GM18520 (cell line): ENCODE results near the gene RTN4RL1.

ENCODE experiments used
- ATAC-seq: cut with Tn5 transposase; IDR thresholded peaks from one replicate; pipeline ENCODE4 v1.9.1; 2021; ENCODE audit not compliant: unreplicated experiment

Gene RTN4RL1

DNA sequence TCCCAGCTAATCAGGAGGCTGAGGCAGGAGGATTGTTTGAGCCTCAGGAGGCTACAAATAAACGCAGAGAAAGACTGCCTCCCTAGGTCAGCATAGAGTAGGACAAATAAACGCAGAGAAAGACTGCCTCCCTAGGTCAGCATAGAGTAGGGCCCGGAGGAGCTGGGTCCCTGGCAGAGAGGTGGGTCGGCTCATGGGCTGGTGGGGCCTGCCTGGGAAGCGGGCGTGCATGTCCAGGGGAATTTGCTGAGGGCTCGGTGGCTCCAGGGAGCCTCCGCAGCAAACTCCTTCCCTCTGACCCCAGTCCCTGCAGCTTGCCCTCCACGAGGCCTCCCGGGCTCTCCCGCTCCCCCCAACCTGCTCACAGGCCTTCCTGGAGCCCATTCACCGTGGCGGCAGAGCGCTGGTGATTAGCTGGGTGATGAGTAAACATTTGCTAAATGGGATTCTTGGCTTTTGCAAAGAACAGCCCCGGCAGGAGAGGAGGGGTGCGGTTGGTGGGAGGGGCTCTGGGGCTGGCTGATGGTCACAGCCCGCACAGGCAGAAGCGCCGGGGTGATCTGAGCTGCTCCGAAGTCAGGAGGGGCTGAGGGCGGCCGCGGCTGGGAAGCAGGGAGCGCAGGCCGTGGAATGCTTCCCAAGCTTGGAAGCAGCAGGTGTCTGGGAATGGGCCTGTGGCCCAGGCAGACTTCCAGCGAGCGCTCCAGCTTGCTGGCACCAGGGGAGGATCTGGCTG is 93.1 kb downstream of the RTN4RL1 start:
- no peak for ATAC-seq

DNA sequence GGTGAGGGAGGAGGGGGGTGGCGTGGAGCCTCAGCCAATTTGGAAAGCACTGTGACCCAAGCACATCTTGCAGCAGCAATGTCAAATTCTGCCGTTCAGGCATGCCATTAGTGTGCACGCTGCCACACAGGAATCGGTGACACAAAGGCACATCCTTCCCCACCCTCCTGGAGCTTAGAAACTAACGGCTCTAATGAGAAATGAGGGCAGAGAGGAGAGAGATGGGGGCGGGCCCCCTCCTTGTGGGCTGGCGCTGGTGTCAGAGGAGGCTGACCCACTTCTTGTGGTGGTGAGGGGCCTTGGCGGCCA is 94.8 kb downstream of the RTN4RL1 start:
- ATAC-seq = no peak

DNA sequence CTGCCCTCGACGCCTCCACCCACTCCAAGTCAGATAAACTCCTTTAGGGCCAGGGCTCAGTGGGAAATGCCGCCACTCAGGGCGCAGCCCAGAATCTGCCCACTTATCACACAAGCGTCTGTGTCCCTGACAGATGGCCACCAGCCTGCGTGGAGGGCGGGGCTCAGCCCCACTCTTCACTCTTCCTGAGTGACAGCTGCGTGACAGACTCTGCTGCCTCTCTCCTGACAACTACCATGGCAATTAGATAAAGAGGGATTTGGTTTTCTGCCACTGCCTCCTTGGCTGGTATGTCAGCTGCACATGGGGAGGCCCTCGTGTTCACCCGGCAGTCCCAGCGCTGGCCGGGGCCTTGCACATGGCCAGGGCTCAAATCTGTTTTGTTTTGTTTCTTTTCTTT is 96.2 kb downstream of the RTN4RL1 start:
- ATAC-seq = no peak

DNA sequence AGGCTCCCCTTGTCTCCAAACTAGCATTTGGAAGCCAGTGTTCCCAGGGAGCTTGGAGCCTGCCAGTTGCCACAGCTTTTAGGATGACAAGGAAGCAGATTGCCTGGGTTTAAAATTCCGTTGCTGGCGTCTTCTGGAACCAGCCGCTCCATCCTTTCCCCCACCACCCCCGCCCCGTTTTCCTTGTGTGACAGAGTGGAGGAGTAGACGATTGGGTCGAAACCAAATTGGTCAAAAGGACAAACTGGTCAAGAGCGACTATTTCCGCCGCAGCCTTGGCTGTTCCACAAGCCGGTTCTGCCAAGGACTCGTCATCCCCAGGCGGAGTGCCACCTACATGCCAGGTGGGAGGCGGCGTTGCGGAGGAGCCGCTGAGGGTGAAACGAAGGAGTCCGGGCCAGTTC is 104.2 kb downstream of the RTN4RL1 start:
- ATAC-seq = no peak

DNA sequence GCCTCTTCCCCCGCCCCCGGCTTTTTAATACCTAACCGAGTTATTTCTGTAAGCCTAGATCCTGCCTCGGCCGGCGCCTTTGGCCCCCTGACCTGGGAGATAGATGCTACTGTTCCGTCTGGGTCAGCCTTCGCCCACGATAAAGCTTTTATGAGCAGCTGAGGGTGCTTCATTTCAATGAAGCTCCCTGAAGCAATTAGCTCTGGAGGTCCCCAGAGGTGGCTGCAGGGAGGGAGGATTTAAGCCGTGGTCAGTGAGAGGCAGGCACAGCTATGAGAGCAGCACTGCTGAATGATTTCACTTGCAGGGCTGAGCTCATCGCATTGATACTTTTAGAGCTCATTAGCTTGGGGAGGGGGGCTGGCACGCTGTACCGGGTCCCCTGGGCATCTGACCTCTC is 105.9 kb downstream of the RTN4RL1 start:
- no peak for ATAC-seq

DNA sequence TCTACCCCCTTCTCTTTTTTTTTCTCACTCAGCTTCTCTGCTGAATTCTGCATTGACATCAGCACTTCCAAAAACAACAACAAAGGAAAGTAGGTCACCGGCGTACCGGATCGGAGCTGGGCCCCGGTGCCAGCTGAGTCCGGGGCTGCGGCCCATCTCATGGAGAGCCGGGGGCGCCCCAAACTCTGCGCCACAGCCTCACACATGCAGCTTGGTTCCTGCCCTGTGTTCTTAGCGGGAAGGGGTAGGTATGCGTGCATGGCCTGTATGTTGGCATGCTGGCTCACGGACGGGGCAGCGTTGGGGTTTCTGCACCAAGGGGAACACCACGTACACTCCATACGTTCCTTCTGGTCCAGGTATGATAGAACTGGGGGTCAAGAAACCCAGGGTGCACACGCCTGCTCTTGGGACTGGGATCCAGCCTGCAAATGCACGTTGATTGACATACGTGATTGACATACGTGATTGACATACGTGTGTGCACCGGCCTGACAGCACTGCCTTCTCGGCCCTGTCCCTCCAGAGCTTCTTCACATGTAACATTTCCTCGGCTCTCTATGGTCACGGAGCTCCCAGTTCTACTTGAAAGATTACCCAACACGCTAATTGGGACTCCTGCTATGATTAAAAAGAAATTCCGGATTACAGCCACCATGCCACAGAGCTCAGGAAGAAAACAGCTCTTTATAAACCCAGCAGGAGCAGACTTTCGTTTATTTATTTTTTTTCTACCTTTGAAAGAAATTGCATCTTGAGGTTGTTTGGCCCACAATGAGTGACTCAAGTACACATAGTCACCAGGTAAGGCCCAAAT is 106.6 kb downstream of the RTN4RL1 start:
- no peak for ATAC-seq

DNA sequence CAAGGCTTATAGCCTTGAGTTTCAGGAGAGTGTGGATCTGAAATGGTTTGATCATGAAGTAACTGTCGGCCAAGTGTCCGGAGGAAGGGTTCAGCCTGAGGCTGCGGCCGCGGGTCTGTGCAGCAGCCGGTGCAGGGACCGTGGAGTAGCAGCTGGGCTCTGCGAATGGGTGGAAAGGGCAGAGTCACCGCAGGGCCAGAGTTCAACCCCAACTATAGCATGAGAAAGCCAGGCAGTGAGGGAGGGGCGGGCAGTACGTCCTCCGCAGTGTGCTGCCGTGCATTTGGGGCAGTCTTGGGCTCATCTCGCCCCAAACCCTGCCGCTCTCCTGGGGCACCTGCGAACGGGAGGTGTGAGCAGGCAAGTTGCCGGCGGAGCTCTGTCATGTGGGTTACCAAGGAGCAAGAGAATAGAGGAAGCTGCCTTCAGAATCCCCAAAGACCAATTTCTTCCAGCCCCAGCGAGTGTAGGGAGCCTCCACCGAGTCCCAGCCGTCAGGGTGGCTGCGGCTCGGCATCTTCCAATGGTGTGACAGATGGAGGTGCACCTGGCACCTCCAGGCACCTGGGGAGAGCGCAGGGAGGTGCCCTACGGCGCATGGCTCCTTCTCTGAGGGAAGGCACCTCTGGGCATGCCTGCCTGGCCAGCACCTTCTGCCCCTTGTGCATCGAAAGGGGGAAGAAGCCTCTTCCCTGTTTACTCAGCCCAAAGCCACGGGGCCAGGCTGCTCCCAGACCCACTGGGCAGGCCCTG is 108.0 kb downstream of the RTN4RL1 start:
- no peak for ATAC-seq

DNA sequence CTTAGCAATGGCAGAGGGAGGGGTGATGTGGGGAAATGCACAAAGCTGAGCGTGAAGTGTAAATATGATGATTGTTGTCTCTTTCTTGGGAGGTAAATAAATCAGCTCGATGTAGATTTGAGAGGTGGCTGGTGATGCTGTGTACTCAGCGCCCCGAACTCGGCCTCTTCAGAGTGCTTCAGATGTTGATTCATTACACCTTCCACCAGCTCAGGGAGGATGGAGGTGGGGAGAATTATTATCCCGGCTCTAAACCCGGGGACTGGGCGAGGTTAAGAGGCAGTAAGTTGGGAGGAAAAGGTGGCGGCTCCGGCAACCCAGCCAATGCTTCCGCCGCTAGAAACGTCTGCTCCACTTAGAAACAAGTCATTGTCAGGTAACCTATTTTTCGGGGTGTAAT is 108.8 kb downstream of the RTN4RL1 start:
- no peak for ATAC-seq

DNA sequence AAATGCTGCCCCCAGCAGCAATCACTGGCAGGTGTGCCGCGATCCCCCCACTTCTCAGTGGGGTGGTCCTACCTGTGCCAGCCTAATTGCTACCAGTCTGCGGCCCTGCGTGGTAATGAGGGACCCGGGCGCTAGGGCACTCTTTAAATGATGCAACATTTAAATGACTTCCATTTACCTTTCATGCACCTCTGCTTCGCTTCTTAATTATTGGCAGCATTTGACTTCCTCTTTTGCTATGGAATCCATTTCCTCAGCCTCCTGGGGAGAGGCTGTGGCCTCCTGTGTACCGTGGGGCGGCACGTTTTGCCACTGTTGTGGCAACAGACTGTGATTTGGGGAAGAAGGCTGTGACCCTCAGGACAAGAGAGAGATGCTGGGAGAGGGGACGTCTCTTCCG is 109.2 kb downstream of the RTN4RL1 start:
- no peak for ATAC-seq

DNA sequence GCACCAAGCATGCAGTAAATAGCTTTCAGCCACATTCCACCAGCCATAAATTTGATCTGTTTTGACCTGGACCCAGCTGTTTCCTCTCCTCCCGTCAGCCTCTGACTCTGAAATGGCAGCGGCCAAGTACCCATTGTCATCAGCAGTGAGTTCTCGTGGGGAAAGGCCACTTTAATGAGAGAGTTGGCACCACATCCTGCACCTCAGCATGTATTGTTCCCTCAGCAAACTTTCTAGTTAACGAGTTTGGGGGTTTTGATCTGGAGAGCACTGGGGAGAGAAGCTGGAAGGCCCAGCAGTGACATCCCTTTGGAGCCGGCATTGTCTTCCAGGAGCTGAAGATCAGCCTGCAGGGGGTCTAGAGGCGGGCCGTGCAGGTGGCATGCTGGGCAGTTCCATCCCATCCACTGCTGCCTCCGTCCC is 110.5 kb downstream of the RTN4RL1 start:
- no peak for ATAC-seq

DNA sequence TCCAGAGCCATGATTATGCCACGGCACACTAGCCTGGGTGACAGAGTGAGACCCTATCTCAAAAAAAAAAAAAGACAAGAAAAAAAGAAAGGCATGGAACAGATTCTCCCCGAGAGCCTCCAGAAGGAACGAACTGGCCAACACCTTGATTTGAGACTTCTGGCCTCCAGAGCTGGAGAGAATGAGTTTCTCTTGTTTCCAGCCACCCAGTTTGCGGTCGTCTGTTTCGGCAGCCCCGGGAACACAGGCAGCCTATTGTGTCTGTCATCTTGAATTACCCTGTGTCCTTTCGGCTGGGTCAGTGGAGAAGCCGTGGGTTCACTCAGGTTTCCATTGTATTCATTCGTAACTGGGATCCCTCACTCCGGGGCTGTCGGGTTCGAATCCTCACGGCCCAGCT is 111.4 kb downstream of the RTN4RL1 start:
- ATAC-seq = no peak

DNA sequence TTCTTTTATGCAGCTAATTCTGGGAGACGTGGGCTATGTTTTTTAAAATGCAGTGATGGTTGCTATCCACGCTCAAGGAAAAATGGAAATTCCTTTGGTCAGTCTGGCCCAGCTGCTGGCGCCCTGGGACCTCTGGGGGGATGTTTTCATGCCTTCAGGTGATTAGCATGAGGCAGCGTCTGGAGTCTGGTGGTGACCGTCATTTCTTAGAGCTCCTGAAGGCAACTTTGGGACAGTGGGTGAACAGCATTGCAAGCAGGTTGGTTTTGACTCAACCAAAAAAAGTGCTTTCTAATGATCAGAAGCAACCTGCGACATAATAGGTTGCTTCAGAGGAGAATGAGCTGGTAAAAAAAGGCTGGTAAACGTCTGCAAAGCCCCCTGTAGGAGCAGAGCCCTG is 113.0 kb downstream of the RTN4RL1 start:
- no peak for ATAC-seq

DNA sequence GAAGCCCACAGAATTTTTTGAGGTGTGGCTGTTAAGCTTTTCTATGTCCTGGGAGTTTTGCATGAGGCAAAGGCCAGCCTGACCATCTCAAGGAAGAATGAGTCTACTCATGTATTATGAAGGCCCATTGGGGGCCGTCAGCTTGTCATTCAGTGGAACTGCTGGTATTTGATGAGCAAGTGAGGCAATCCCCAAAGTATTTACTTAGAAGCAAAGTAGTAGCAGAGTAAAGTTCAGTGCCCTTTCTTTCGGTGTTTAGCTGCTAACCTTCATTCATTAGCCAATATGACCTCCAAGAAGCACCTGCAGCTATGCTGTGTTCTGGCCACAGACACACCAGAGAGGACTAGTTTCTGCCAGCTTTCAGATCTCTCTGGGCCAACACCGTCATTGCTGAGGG is 115.1 kb downstream of the RTN4RL1 start:
- no peak for ATAC-seq

DNA sequence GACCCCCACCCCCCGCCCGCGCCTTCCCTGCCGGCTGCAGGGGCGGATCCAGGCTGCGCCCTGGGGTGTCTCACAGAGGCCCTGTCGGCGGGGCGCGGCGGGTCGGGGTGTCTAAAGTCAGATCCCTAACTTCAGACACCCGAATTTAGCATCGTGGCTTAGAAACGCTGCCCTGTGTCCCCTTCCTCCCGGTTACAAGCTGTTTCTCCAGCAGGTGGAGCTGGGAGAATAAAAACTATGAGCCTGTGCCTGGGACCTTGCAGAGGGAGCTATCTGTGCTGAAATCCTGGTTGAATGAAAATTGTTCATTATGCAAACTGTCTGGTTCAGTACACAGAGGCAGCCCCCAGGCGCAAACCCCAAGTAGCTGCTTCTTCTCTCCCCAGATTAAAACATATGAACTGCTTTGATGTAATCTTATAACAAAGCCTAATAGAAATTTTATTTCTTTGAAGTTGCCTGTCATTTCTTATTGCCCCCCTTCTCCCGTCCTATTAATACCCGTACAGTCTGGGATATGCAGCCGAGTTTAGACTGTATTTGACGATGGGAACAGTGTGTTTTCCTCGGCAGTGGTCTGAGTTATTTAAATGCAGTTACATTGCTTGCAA is 116.3 kb downstream of the RTN4RL1 start:
- no peak for ATAC-seq

DNA sequence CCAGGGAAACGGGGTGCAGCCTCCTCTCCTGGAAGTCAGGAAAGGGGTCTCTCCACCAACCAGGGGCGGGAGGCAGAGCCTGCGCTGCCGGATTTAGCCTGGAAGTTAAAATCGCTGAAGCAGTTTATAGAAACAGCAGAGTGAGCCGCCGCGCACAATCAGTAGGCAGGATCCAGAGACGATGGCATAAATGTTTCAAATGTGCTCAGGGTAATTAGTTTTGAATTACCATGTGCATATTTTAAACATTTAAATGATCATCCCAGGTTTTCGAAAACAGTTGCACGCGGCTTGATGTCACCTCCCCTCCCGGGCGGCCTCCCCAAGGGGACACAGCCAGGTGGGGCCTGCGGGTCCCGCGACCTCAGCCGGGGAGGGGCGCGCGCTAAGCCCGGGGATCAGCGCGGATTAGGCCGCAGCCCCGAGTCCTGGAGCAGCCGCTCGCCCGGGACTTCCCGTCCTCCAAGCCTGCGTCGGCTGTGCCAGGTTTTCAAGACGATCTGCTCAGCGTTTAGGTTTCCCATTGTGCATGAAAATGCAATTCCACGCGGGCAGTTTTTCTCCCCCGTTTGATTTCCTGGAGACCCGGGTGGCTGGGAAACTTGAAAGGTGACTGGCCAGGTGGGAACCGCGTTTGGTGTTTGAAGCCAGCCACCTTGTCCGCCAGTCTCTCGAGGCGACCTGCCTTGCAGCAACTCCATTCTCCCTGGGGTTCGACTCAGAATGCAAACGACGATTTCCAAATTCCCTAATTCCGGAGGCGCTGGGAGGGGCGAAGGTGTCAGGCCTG is 117.0 kb downstream of the RTN4RL1 start:
- ATAC-seq = no peak

DNA sequence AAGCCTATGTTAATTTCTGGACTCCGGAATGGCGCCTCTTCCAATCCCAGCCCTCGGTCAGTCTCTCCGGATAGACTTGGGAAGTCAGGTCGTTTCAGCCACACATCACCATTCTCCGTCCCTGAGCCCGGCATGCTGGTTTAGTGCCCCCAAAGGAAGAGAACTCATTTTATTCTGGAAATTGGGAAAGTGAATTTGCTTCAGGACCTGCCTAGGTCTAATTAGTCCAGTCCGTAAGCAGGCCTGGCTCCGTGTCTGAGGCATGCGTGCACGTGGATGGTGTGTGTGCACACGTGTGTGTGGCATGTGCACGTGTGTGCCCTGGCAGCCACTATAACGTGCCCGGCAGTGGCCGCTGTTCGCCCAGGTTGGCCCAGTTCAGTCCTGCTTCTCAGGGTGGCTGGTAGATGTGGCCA is 117.9 kb downstream of the RTN4RL1 start:
- ATAC-seq = no peak

DNA sequence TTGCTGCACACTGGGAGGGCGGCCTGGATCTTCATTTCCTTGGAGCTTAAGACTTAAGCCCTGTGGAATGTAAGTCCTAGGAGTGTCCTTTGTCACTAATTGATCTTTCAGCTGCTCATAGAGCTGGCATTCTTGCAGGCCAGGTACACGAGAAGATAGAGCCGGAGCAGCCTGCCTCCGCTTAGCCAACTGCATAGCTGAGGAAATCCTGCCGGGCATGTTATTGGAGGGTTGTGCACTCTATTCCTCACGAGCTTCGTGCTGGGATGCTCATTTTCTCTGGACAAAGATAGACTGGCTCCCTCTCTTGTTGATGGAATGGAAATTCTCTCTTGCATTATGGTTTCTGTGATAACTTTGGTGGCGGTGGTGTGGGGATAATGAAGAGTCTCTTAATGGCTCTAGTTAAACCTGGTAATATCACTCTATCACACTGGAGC is 118.5 kb downstream of the RTN4RL1 start:
- no peak for ATAC-seq

DNA sequence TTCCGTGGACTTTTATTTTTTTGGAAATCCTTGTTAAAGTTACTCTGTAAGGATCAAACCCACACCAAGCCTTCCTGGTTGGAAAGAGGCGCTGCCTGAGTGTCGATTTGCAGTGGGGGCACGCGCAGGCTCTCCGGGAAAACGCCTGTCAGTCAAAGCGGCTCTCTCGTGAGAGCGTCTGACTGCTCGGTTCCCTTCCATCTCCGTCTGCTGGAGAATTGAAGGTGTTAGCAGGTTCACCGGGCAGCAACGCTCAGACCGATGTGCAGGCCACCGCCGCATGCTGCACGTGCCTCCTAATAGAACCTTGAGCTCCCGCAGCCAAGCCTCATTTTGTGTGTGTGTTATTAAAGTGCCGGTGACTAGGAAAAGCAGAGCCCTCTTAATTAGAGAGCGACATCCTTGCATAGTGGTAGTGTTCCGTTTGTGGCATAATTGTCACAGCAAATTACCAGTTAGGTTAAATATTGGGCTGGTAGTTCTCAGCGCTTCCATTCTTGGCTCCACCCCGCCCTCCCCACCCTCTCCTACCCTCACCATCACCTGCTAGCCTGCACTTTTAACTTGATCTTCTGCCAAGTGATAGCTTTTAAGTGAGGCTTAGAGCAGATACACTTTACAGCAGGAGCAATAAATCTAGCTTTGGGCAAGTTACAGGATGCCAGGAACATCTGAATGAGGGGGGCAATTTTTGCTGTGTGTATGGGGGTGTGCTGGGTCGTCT is 119.8 kb downstream of the RTN4RL1 start:
- ATAC-seq = no peak

DNA sequence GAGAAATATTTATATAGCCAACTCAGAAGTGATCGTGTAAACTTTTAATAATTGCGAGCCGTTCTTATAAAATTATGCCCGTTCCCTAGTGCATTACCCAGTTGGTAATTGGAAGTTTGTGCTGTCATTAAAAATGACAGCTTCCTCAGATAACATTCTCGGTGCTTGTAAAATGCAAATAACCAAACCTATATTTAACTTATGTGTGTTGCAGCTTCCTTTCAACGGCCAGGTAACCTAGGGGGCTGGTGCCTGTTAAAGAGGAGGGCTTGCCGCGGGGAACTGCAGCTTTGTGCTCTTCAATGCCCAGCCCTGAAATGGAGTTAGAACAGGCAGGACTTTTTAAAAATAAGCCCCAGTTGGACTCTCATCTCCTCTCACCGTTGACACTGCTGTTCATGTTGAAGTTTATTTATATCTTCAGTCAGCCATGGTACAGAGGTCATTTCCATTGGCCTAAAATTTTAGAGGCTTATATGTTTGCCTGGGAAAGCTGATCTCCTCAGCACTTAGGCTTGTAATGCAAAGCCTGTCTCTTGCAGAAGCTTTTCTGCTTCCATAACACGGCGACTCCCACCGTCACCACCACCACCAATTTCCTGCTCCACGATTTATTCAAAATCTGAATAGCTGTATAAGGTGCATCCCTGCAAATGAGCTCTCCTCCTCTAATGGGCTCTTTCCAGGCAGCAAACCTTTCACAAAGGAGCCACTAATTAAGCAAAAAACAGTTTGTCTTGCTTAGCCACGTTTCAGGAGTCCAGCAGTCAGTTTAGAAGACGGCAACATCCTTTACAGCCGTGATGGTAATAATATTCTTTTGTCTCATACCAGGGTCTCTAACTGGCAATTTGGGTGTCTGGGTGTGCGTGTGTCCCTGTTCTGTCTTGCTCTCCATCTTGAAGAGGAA is 120.6 kb downstream of the RTN4RL1 start:
- ATAC-seq = no peak
